ENCODE data around the gene STARD10.
"Not testable (repeated sequence)": the region's sequence is repeated elsewhere in the genome, so short reads cannot be mapped to it uniquely, and the experiment has no call there.

Gene STARD10

DNA sequence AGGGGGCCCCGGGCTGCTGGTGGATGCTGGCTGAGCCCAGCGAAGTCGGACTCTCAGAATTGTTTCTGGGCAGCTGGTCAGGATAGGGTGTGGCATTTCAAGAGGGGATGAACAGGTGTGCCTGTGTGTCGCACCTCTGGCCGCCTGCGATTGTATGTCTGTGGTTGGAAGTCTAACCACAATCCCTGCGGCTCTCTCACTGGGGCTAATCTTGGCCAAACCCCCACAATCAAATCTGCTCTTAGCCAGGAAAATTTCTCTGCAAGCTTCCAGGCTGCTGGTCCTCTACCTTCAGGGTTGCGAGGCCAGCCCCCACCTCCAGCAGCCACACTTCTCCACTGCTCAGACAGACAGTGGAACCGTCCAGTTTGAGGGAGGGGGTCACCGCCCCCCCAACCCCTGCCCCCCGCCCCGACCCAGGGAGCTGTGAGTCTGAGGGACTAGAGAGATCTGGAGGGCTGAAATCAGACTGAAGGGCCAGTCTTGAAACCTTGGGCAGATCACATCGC lies 21.3 kb upstream of the STARD10 start:
- TF ChIP-seq Cebpa-rat (IDR thresholded peaks at IDR 0.05) = no peak
- H3K27ac ChIP-seq = peak overlapping the region; percentile 95 to 100 (median 98)
- H3K27me3 ChIP-seq = no peaks in the 10 kb centered on the region
- H3K9me3 ChIP-seq (replicated peaks in 1 of 11) = no peaks in the 10 kb centered on the region
- peaks cover 54 to 71% (median 61%) of the 10 kb centered on the region in 10 experiments for H3K4me1 ChIP-seq
- H4K20me1 ChIP-seq = peaks cover 0 to 27% (median 0%) of the 10 kb centered on the region in 11 experiments; a peak in 5 of 22 replicates
- peak overlapping the region; percentile 66 to 92 (median 80) for H3K4me3 ChIP-seq
- H3K9ac ChIP-seq = peak overlapping the region; percentile 92 to 100 (median 98)
- peak overlapping the region; percentile 96 to 100 (median 99) for H3K4me2 ChIP-seq
- peaks cover 32 to 59% (median 49%) of the 10 kb centered on the region in 11 experiments for H3K36me3 ChIP-seq

DNA sequence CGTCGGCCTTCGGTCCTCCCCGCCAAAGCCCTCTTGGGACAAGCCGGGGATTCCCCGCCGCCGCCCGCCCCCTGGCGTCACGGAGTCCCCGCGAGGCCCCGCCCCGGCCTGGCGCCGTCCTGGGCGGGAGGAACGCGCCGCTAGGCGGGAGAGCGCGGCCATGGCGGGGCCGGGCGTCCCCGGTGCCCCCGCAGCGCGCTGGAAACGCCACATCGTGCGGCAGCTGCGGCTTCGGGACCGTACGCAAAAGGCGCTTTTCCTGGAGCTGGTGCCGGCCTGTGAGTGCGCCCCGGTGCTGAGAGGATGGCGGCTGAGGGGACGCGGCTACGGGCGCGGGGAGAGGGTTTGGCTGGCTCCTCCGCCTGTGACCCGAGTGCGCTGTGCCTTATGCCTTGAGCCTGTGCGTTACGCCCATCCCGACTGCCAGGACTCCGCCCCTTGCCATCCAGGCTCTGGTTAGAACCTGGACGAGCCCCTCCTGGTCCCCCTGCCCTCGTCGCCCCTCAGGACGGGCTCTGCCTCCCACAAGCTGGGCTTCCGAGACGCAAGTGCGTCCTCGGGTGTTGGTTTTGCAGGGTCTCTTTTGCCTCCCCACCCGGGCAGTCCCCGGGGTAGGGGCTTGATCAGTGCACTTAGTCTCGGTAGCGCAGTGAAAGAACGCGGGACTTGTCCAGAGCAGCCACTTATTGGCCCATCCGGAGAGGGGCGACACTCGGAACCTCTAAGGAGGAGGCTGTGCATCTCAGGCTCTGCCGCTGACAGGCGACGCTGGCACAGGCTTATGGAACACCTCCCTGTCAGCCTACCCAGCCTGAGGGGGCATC lies 20.7 kb upstream of the STARD10 start, which contains the start of gene ATG16L2:
Gene ATG16L2, plus strand, starts transcription at position 126 of the 824 bp plus-strand sequence. Its CDS starts 35 bp downstream, at position 161.
- Histone ChIP-seq H3K9me3 (replicated peaks in 1 of 11) (no peaks in the 10 kb centered on the region), H3K27ac (peak within 1 kb of the TSS; percentile 95 to 100 (median 98)), H3K4me3 (peak within 1 kb of the TSS; percentile 66 to 92 (median 80)), H3K36me3 (peaks cover 32 to 59% (median 49%) of the 10 kb centered on the region in 11 experiments), H4K20me1 (peaks cover 0 to 26% (median 0%) of the 10 kb centered on the region in 11 experiments; a peak in 5 of 22 replicates), H3K9ac (peak within 1 kb of the TSS; percentile 92 to 100 (median 98)), H3K4me2 (peak within 1 kb of the TSS; percentile 96 to 100 (median 99)), H3K4me1 (peaks cover 54 to 74% (median 62%) of the 10 kb centered on the region in 10 experiments), H3K27me3 (no peaks in the 10 kb centered on the region)
- no peak for TF ChIP-seq Cebpa-rat (IDR thresholded peaks at IDR 0.05)

DNA sequence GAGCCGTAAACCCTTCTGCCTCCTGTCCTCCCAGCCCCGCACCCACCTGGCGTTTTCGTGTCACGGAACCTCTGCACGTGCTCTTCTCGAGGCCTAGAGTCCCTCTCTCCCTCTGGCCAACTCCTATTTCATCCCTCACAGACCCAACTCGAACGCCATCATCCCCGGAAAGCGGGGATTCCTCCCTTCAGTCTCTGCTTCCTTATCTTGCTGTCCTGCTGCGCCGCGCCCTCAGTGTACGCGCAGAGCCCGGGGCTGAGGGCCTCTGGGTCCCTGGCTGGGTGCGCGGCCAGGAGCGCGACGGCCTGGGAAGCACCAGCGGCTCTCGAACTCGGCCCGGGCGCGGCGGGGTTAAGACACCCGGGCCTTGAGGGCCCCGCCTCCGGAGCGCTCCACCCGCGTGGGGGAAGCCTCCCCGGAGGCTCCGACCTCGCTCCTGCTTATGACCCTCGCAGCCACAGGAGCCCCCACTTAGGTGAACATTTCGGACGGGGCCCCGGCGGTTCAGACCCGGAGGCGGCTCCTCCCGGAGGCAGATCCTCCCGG lies 20.0 kb upstream of the STARD10 start:
- Histone ChIP-seq H3K9ac (peak overlapping the region; percentile 92 to 100 (median 98)), H3K4me1 (peaks cover 54 to 76% (median 62%) of the 10 kb centered on the region in 10 experiments), H3K27ac (peak overlapping the region; percentile 95 to 100 (median 98)), H3K9me3 (replicated peaks in 1 of 11) (no peaks in the 10 kb centered on the region), H3K4me2 (peak overlapping the region; percentile 86 to 100 (median 99)), H3K36me3 (peaks cover 32 to 59% (median 49%) of the 10 kb centered on the region in 11 experiments), H4K20me1 (peaks cover 0 to 19% (median 0%) of the 10 kb centered on the region in 11 experiments; a peak in 5 of 22 replicates), H3K4me3 (peak overlapping the region; percentile 66 to 92 (median 80)), H3K27me3 (no peaks in the 10 kb centered on the region)
- no peak for TF ChIP-seq Cebpa-rat (IDR thresholded peaks at IDR 0.05)

DNA sequence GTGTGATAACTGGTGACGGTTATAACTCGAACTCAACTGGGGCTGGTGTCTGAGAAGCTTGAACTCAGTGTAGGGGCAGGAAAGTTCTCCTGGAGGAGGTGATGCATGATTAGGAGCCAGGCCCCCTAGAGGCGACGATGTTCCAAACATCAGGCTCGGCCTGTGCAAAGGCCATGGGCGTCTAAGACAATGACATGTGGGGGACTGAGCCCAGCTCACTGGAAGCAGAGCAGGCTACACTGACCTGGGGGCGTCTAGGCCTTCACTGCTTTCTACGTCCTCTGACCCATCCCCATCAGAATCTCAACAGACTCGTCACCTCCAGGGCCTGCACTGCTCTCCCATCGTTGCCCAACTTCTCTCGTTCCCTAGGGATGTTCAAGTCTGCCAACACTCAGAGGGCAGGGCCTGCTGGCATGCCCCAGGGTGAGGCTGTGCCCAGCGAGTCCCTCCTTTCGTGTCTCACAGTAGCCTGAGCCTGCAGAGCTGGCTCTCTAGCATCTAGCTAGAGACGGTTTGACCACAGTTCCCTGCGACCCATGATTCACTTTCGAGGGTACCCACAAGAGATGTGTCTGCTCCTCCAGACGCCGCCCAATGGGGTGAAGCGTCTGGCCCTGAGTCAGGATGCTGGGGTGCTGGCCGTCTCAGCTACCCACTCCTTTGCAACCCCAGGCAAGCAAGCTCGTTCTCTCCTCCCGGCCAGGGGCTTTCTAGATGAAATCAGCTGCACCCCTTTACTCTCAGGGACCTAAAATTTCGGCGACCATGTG lies 19.3 kb upstream of the STARD10 start:
- Histone ChIP-seq H3K4me2 (peak overlapping the region; percentile 86 to 100 (median 99)), H3K27me3 (no peaks in the 10 kb centered on the region), H3K27ac (peak overlapping the region; percentile 95 to 100 (median 98)), H3K4me3 (peak overlapping the region; percentile 66 to 92 (median 80)), H3K9ac (peak overlapping the region; percentile 92 to 100 (median 98)), H3K4me1 (peaks cover 59 to 79% (median 62%) of the 10 kb centered on the region in 10 experiments), H3K9me3 (replicated peaks in 1 of 11) (no peaks in the 10 kb centered on the region), H3K36me3 (peaks cover 26 to 58% (median 45%) of the 10 kb centered on the region in 11 experiments), H4K20me1 (peaks cover 0 to 13% (median 0%) of the 10 kb centered on the region in 11 experiments; a peak in 4 of 22 replicates)
- peak in 5 of 11 experiments; percentile 51 to 72 (median 58); a peak in 8 of 22 replicates for TF ChIP-seq Cebpa-rat (IDR thresholded peaks at IDR 0.05)

DNA sequence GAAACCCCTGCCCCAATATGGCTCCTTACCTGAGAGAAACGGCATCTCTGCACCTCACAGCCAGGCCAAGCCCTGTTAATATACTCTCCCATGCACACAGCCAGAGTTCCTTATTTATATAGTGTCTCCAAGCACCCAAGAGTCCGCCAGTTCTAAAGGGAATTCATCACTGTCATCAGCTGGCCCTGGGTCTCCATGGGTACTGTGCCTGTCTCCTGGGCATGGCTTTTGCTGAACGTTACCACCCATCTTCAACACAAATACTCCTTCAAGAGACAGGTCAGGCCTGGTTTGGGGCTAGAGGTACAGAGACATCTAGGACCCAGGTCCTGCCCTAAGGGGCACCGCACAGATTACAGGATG lies 18.7 kb upstream of the STARD10 start:
- Histone ChIP-seq H3K4me3 (peak overlapping the region; percentile 66 to 92 (median 80)), H3K9me3 (replicated peaks in 1 of 11) (no peaks in the 10 kb centered on the region), H3K4me2 (peak overlapping the region; percentile 86 to 100 (median 99)), H3K9ac (peak overlapping the region; percentile 92 to 100 (median 98)), H3K4me1 (peaks cover 61 to 79% (median 63%) of the 10 kb centered on the region in 10 experiments), H3K27ac (peak overlapping the region; percentile 95 to 100 (median 98); a peak in 21 of 22 replicates), H3K36me3 (peaks cover 21 to 53% (median 39%) of the 10 kb centered on the region in 11 experiments), H3K27me3 (no peaks in the 10 kb centered on the region), H4K20me1 (peaks cover 0 to 7% (median 0%) of the 10 kb centered on the region in 11 experiments; a peak in 4 of 22 replicates)
- TF ChIP-seq Cebpa-rat (IDR thresholded peaks at IDR 0.05) = no peak

DNA sequence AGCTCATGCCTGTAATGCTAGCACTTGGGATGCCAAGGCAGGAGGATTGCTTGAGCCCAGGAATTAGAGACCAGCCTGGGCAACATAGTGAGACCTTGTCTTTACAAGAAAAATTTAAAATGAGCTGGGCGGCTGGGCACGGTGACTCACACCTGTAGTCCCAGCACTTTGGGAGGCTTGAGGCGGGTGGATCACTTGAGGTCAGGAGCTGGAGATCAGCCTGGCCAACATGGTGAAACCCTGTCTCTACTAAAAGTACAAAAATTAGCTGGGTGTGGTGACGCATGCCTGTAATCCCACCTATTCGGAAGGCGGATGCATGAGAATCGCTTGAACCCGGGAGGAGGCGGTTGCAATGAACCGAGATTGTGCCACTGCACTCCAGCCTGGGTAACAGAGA lies 17.8 kb upstream of the STARD10 start:
- peak overlapping the region; percentile 86 to 100 (median 99) for H3K4me2 ChIP-seq
- not testable (repeated sequence) for H4K20me1 ChIP-seq; H3K27me3 ChIP-seq; H3K9me3 ChIP-seq (replicated peaks in 1 of 11)
- peak overlapping the region; percentile 61 to 100 (median 98); a peak in 21 of 22 replicates for H3K27ac ChIP-seq
- peak overlapping the region; percentile 54 to 100 (median 97) for H3K9ac ChIP-seq
- peak overlapping the region in 9 of 10 experiments; percentile 31 to 92 (median 79); a peak in 17 of 20 replicates for H3K4me3 ChIP-seq
- peaks cover 17 to 45% (median 35%) of the 10 kb centered on the region in 11 experiments for H3K36me3 ChIP-seq
- peaks cover 60 to 79% (median 63%) of the 10 kb centered on the region in 10 experiments for H3K4me1 ChIP-seq

DNA sequence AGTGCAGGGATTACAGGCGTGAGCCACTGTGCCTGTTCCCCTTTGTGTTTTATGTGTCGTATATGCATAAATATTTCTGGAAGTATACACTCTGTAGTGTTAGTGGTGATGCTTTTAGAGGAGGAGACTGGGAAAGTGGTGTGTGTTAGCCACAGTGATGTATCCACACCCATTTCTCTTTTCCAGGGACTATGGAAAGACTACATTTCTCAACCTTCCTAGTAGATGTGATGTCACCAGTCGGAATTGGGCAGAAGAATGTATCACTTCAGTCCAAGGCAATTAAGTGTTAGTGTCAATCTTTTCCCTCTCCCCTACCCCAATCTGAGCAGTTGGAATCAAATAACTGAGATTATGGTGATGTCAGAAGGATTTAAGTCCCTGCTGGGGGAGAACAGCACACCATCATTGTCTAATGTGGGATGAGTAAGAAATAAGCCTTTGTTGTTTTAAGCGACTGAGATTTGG lies 14.5 kb upstream of the STARD10 start:
- H3K9me3 ChIP-seq (replicated peaks in 1 of 11) = peaks cover 0 to 17% (median 0%) of the 10 kb centered on the region in 11 experiments; a peak in 3 of 22 replicates
- peak overlapping the region; percentile 9 to 100 (median 96) for H3K4me2 ChIP-seq
- no peaks in the 10 kb centered on the region for H3K27me3 ChIP-seq
- no peaks in the 10 kb centered on the region; a peak in 2 of 22 replicates for H4K20me1 ChIP-seq
- peaks cover 48 to 93% (median 85%) of the 10 kb centered on the region in 10 experiments for H3K4me1 ChIP-seq
- peaks cover 17 to 58% (median 38%) of the 10 kb centered on the region in 11 experiments for H3K36me3 ChIP-seq
- peak overlapping the region in 6 of 10 experiments; percentile 25 to 92 (median 54); a peak in 8 of 20 replicates for H3K4me3 ChIP-seq
- H3K27ac ChIP-seq = peak overlapping the region; percentile 78 to 100 (median 98)
- TF ChIP-seq Cebpa-rat (IDR thresholded peaks at IDR 0.05) = no peak
- peak overlapping the region; percentile 59 to 100 (median 96) for H3K9ac ChIP-seq

DNA sequence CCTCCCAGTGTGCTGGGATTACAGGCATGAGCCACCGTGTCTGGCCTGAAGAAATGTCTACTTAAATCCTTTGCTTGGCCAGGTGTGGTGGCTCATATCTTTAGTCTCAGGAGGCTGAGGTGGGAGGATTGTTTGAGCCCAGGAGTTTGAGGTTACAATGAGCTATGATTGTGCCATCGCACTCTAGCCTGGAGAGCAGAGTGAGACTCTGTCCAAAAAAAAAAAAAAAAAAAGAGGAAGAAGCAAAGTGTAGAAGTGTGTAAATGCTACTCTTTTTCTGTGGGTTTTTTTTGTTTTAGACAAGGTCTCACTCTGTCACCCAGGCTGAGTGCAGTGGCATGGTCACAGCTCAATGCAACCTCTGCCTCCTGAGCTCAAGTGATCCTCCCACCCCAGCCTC lies 13.9 kb upstream of the STARD10 start:
- Histone ChIP-seq H3K4me2 (peak overlapping the region; percentile 9 to 100 (median 96)), H4K20me1 (no peaks in the 10 kb centered on the region; a peak in 2 of 22 replicates), H3K4me1 (peaks cover 47 to 97% (median 90%) of the 10 kb centered on the region in 10 experiments), H3K9ac (peak overlapping the region; percentile 59 to 100 (median 96)), H3K36me3 (peaks cover 17 to 62% (median 38%) of the 10 kb centered on the region in 11 experiments), H3K4me3 (peak overlapping the region in 6 of 10 experiments; percentile 19 to 87 (median 28); a peak in 9 of 20 replicates), H3K9me3 (replicated peaks in 1 of 11) (peaks cover 0 to 17% (median 0%) of the 10 kb centered on the region in 11 experiments; a peak in 3 of 22 replicates), H3K27me3 (no peaks in the 10 kb centered on the region), H3K27ac (peak overlapping the region; percentile 78 to 100 (median 98))
- peak in 1 of 11 experiments; percentile 36; a peak in 5 of 22 replicates for TF ChIP-seq Cebpa-rat (IDR thresholded peaks at IDR 0.05)
